Stomach (tissue), 19 donors: ENCODE measurements around the gene GPR153. TPM values are rescaled to one million over a fixed set of nuclear protein-coding genes. Genes with fewer than 3 reads are reported as not detected.
A peak's percentile ranks its signal among the peaks of the same experiment; 100 is the strongest.

Source experiments
- DNase-seq, 2 donors: peaks; one replicate each; pipeline versions ENCODE4 v3.0.0 to v3.0.0-alpha.2; 2013 to 2019
- H3K27ac ChIP-seq, 5 donors: fragments of 200-600 bp in 4 of 5; sonication (generic) in 4 of 5; one replicate each; pipeline ENCODE4 v1.5.1; 2013 to 2019; ENCODE audit warnings: mild to moderate bottlenecking in 1 of 5, moderate library complexity in 1 of 5
- H3K27me3 ChIP-seq, 3 donors: fragments of 200-600 bp; sonication (generic); one replicate each; pipeline ENCODE4 v1.5.1; 2017 to 2019; ENCODE audit warnings: mixed run types in 1 of 3
- H3K36me3 ChIP-seq, 4 donors: fragments of 200-600 bp; sonication (generic); 1 replicate in 3 of 4; 2 replicates in 1 of 4; pipeline ENCODE4 v1.5.1; 2016 to 2019
- H3K4me1 ChIP-seq, 4 donors: fragments of 200-600 bp; sonication (generic); one replicate each; pipeline ENCODE4 v1.5.1; 2016 to 2019
- H3K4me3 ChIP-seq, 4 donors: fragments of 200-600 bp; sonication (generic) in 3 of 4; one replicate each; pipeline ENCODE4 v1.5.1; 2016 to 2019; ENCODE audit warnings: mild to moderate bottlenecking in 1 of 4
- H3K9me3 ChIP-seq, 4 donors: fragments of 200-600 bp; sonication (generic); one replicate each; pipeline ENCODE4 v1.5.1; 2016 to 2019
- CTCF ChIP-seq, 7 experiments: fragments of 450-650 bp in 4 of 7; fragments of 200-600 bp in 3 of 7; sonication (generic) in 3 of 7; IDR thresholded peaks; one replicate each; pipeline ENCODE4 v1.5.1; 2016 to 2019; ENCODE audit warnings: antibody characterized with exemption in 7 of 7, control low read depth in 2 of 7, mild to moderate bottlenecking in 1 of 7
- EP300 ChIP-seq: sonication (generic); formaldehyde crosslinking; IDR thresholded peaks from one replicate; pipeline ENCODE4 v1.6.1; 2017; ENCODE audit warnings: antibody characterized with exemption
- POLR2A ChIP-seq, 4 donors: fragments of 450-650 bp; IDR thresholded peaks; one replicate each; pipeline ENCODE4 v1.6.1; 2016; ENCODE audit warnings: antibody characterized with exemption in 4 of 4, control low read depth in 2 of 4, mild to moderate bottlenecking in 1 of 4, moderate library complexity in 1 of 4
- POLR2AphosphoS5 ChIP-seq, 3 donors: sonication (generic); formaldehyde crosslinking; IDR thresholded peaks; one replicate each; pipeline ENCODE4 v1.6.1; 2016; ENCODE audit warnings: antibody characterized with exemption in 3 of 3
- WGBS, 5 donors: extraction: QIAGEN DNeasy Blood & Tissue Kit in 3 of 5; methylation state at CpG; one replicate each; pipeline versions ENCODE4 v1.1.5 to v1.1.7; 2013 to 2018; 5-methylcytosine and 5-hydroxymethylcytosine counted together
- intact Hi-C: fragments of 100-400 bp; cut with DNase I; formaldehyde crosslinking; loops from one replicate; pipeline ENCODE4 v1.15.1; 2023; ENCODE audit warnings: low total_unique reads
- long read RNA-seq, 10 donors: transcript quantifications; one replicate each; lab custom pipeline, GENCODE V29; 2026
- polyA plus RNA-seq, 3 donors: library from polyadenylated mRNA; stranded (reverse); fragments of 200-250 nt; gene quantifications; one replicate each; pipeline ENCODE4 v1.2.3, GENCODE V29; 2013
- total RNA-seq, 5 donors: library from RNA; depleted of rRNA; stranded (reverse); fragments of >200 nt; gene quantifications; one replicate each; pipeline versions ENCODE4 v1.1.0 to v1.2.3, GENCODE V29; 2014 to 2016
- donor health status: healthy with polysubstance abuse.
- donor health status: Bipolar disorder and iron deficiency.
- donor health status: healthy.

GPR153 gene
- total RNA-seq (10 to 100 TPM in 1 of 5 donors, 1 to 10 TPM in 4; 1.8 to 63.1 (median 3.6) TPM), polyA plus RNA-seq (1 to 10 TPM; 2.2 to 3.1 (median 2.6) TPM)
- long read RNA-seq, donor 1, full-length matches to known transcripts: 3 of 3 reads
- long read RNA-seq, donor 1, partial matches to known transcripts: 0 of 3 reads
- long read RNA-seq, donor 1, other reads (novel, unspliced or antisense): 0 of 3 reads
- long read RNA-seq, donor 2, full-length matches to known transcripts: 3 of 3 reads
- long read RNA-seq, donor 2, partial matches to known transcripts: 0 of 3 reads
- long read RNA-seq, donor 2, other reads (novel, unspliced or antisense): 0 of 3 reads
- long read RNA-seq, donor 3, full-length matches to known transcripts: 1 of 1 reads
- long read RNA-seq, donor 3, partial matches to known transcripts: 0 of 1 reads
- long read RNA-seq, donor 3, other reads (novel, unspliced or antisense): 0 of 1 reads
- long read RNA-seq, donor 4: 0 reads
- long read RNA-seq, donor 5, full-length matches to known transcripts: 4 of 4 reads
- long read RNA-seq, donor 5, partial matches to known transcripts: 0 of 4 reads
- long read RNA-seq, donor 5, other reads (novel, unspliced or antisense): 0 of 4 reads
- long read RNA-seq, donor 6: 0 reads
- long read RNA-seq, donor 7, full-length matches to known transcripts: 3 of 3 reads
- long read RNA-seq, donor 7, partial matches to known transcripts: 0 of 3 reads
- long read RNA-seq, donor 7, other reads (novel, unspliced or antisense): 0 of 3 reads
- long read RNA-seq, donor 8, full-length matches to known transcripts: 2 of 2 reads
- long read RNA-seq, donor 8, partial matches to known transcripts: 0 of 2 reads
- long read RNA-seq, donor 8, other reads (novel, unspliced or antisense): 0 of 2 reads
- long read RNA-seq, donor 9: 0 reads
- long read RNA-seq, donor 10: 0 reads

- Histone ChIP-seq H3K9me3 (no peaks in the 10 kb centered on the region), H3K4me3 (peak within 1 kb of the TSS; percentile 51 to 74 (median 62)), H3K27ac (peak within 1 kb of the TSS in 4 of 5 donors; percentile 38 to 81 (median 50)), H3K4me1 (peaks cover 13 to 41% (median 32%) of the 10 kb centered on the region in 4 donors), H3K36me3 (peaks cover 0 to 11% (median 3%) of the 10 kb centered on the region in 4 donors), H3K27me3 (peaks cover 0 to 58% (median 23%) of the 10 kb centered on the region in 3 donors)
- TF ChIP-seq CTCF (IDR thresholded peaks at IDR 0.05) (no peak), POLR2A (IDR thresholded peaks at IDR 0.05) (no peak), EP300 (no peak), POLR2AphosphoS5 (IDR thresholded peaks at IDR 0.05) (no peak)
- intact Hi-C loops: no loop called here
- WGBS, 5 donors: 0 to 4% (median 2%) methylated on average over 26 to 78 of the region's 78 CpGs
- peak; percentile 27 to 90 for DNase-seq
These were observed at the start of gene GPR153 for GRCh38 chr1:6260961-6261614. GPR153 (minus strand) TSS chr1:6261098; CDS start chr1:6254905, 6,193 bp downstream.

- H3K9me3 ChIP-seq: no peaks in the 10 kb centered on the region
- no peak overlapping the region for H3K27ac ChIP-seq
- intact Hi-C loops: no loop called here
- H3K36me3 ChIP-seq: peaks cover 0 to 8% (median 2%) of the 10 kb centered on the region in 4 donors
- DNase-seq: no peak
- H3K4me1 ChIP-seq: no peaks in the 10 kb centered on the region
- TF ChIP-seq CTCF (IDR thresholded peaks at IDR 0.05) (no peak), POLR2A (IDR thresholded peaks at IDR 0.05) (no peak), EP300 (no peak), POLR2AphosphoS5 (IDR thresholded peaks at IDR 0.05) (no peak)
- 92 to 96% (median 95%) methylated on average over 7 to 9 of the region's 9 CpGs for WGBS, 5 donors
- no peak overlapping the region for H3K4me3 ChIP-seq
- no peaks in the 10 kb centered on the region for H3K27me3 ChIP-seq
These were observed 49.4 kb upstream of the GPR153 start for GRCh38 chr1:6310116-6310848.

GRCh38 chr1:6309564-6309963 is 48.7 kb upstream of the GPR153 start:
- Histone ChIP-seq H3K27me3 (no peaks in the 10 kb centered on the region), H3K4me1 (no peaks in the 10 kb centered on the region), H3K9me3 (no peaks in the 10 kb centered on the region), H3K36me3 (peaks cover 0 to 8% (median 2%) of the 10 kb centered on the region in 4 donors), H3K4me3 (no peak overlapping the region), H3K27ac (no peak overlapping the region)
- WGBS, 5 donors: 77 to 86% (median 81%) methylated on average over 7 of the region's 7 CpGs
- intact Hi-C loops: no loop called here
- no peak for TF ChIP-seq EP300
- no peak for TF ChIP-seq CTCF (IDR thresholded peaks at IDR 0.05)
- TF ChIP-seq POLR2AphosphoS5 (IDR thresholded peaks at IDR 0.05): no peak
- no peak for TF ChIP-seq POLR2A (IDR thresholded peaks at IDR 0.05)
- no peak for DNase-seq
